GM12892 (cell line): ENCODE results near the gene ST6GALNAC2.

Experiments used
- POLR2A ChIP-seq: IDR thresholded peaks from 2 replicates; pipeline ENCODE4 v1.6.1; 2011; ENCODE audit warnings: low read depth, low read length, control low read depth
- POLR2AphosphoS5 ChIP-seq: IDR thresholded peaks from 2 replicates; pipeline ENCODE4 v1.6.1; 2011; ENCODE audit warnings: low read depth, low read length, control low read depth
- TAF1 ChIP-seq: IDR thresholded peaks from 2 replicates; pipeline ENCODE4 v1.6.1; 2011; ENCODE audit warnings: low read depth, mild to moderate bottlenecking, control low read depth, low read length, borderline replicate concordance

DNA sequence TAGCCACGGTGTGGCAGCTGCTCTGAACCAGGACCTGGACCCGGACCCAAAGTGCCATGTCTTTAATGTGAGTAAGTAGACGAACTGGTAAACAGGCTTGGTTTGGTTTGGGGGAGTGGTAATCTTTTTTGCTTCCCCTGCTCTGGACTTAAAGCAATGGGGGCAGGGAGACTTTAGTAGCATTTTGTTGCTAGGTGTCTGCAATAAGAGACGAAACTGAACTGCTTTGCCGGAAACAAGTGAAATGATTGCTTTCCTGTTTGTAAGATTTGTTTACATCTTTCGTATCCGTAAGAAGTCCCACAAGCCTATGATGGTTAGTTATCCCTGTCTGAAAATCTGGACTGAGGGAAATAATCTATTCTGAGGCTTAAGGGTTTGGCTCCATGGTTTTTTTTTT lies 24.3 kb downstream of the ST6GALNAC2 start:
- no peak for TF ChIP-seq POLR2A
- no peak for TF ChIP-seq POLR2AphosphoS5
- no peak for TF ChIP-seq TAF1
